Cardiac septum (tissue), 1 donor: Measurements from ENCODE around the gene PLA2G2D. TPM values are rescaled to one million over a fixed set of nuclear protein-coding genes. Genes with fewer than 3 reads are reported as not detected.

Experiments used
- DNase-seq: peaks from one replicate; pipeline ENCODE4 v3.0.0-alpha.2; 2020; ENCODE audit warnings: low spot score
- intact Hi-C: fragments of 100-400 bp; cut with DNase I; formaldehyde crosslinking; loops from one replicate; pipeline ENCODE4 v1.14.0; 2022
- long read RNA-seq: library from polyadenylated mRNA; unstranded; transcript quantifications from one replicate; pipeline ENCODE4 v2.0.0, GENCODE V29; 2021
- total RNA-seq: library from RNA; stranded (reverse); fragmentation: NEBNext Ultra II Directional; extraction: Animal tissue kit (Norgen Biotek cat#: 25700); gene quantifications from one replicate; pipeline ENCODE4 v1.2.1, GENCODE V29; 2021
- donor health status: DM: no; HTN: no; CAD: no.

The PLA2G2D gene, protein sequence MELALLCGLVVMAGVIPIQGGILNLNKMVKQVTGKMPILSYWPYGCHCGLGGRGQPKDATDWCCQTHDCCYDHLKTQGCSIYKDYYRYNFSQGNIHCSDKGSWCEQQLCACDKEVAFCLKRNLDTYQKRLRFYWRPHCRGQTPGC
- not detected for total RNA-seq
- long read RNA-seq: 0 reads

DNA sequence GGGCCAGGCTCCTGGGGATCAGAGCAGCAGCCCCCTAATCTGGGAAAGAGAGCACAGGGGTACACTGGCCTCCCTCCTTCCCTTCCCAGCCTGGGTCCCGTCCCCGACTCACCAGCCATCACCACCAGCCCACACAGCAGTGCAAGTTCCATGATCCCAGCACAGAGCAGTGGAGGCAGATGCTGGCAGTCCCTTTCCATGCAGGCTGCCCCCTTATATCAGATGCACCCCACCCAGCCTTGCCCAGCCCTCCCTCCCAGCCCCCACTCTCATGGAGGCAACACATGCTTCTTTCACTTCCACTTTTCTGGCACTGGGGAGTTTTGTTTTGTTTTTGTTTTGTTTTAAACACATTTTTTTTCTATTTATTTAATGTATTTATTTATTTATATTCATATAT lies at the start of gene PLA2G2D:
PLA2G2D (minus strand) TSS at position 190 of the 400 bp plus-strand sequence; CDS start at position 152, 38 bp downstream.
- no peak for DNase-seq
- intact Hi-C loops: no loop called here

DNA sequence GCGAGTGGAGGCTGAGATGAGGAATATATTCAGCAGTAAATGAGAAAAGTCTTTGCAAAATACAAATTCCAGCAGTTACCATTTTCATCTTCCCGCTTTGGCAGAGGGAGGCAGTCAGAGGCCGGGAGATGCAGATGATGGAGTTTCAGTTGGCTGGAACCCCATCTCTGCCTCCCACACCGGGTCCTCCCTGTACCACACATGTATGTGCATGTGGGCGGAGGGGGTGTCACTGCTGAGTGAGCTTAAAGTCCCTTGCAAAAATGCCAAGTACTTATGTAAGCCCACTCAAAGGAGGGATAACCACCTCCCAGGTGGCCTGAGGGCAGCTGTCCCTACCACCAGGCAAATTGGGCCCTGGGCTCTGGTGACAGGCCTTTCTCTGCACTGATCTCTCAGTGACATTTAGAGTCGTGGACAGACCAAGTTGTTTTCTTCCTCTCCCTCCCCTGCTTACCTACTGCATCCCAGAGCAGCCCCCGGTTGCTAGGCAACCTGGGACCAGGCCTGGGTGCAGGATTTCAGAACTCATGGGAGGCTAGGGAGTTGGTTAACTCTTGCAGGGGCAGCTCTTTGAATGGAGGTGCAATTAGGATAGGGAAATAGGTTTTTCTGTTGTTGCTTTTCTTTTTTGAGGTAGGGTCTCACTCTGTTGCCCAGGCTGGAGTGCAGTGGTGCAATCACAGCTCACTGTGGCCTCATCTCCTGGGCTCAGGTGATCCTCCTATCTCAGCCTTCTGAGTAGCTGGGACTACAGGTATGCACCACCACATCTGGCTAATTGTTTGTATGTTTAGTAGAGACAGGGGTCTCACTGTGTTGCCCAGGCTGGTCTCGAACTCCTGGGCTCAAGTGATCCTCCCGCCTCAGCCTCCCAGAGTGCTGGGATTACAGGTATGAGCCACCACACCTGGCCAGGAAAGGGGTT lies 49.5 kb upstream of the PLA2G2D start:
- no peak for DNase-seq
- intact Hi-C loops: no loop called here

DNA sequence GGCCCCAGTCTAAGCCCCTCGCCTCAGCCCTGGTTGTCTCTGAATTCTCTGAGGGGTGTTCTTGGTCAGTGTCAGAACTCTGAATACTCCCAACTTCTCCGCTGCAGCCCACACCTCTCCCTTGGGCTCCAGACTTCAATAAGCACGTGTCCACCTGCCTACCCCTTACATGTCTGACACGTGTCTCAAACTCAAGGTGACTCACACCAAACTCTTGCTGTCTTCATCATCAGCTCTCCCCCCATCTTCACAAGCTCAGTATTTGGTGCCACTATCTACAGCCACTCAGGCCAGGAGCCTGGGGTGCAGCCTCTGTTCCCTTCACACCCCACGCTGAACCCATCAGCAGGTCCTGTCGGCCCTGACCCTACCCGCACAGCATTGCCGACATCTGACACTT lies 47.8 kb upstream of the PLA2G2D start:
- intact Hi-C loops: no loop called here
- DNase-seq: no peak

DNA sequence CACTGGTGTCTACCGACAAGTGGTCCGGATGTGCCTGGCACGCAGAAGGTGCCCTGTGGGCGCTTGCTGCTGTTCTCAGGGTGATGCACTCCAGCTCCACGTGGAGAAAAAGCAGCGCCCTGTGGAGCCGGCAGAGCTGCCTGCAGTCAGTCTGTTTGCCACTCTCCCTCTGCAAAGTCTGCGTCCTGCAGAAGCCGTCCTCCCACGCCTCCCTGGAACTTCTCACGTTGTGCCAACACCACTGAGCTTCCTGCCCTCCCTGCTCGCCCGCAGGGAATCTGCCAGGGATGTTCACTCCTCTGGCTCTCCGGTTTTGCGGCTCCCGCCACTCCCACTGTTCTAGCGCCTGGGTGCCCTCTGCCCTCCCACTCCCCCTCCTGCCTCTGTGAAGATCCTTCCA lies 46.7 kb upstream of the PLA2G2D start:
- intact Hi-C loops: no loop called here
- DNase-seq: no peak

DNA sequence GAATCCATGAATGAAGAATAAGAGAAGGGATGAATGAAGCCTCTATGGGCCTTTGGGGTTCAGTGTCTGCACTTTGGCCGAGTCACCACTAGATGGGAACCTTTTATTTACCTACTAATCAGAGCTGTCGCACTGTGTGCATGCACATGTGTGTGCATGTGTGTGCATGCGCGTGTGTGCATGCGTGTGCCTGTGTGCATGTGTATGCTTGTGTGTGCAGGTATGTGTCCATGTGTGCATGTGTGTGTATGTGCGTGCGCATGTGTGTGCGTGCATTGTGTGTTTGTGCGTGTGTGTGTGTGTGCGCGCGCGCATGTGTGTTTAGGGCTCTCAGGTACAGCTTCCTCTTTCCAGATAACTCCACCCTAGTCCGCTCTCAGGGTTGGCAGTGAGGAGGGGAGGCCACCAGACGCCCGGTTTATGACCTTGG lies 46.2 kb upstream of the PLA2G2D start:
- no peak for DNase-seq
- intact Hi-C loops: no loop called here

DNA sequence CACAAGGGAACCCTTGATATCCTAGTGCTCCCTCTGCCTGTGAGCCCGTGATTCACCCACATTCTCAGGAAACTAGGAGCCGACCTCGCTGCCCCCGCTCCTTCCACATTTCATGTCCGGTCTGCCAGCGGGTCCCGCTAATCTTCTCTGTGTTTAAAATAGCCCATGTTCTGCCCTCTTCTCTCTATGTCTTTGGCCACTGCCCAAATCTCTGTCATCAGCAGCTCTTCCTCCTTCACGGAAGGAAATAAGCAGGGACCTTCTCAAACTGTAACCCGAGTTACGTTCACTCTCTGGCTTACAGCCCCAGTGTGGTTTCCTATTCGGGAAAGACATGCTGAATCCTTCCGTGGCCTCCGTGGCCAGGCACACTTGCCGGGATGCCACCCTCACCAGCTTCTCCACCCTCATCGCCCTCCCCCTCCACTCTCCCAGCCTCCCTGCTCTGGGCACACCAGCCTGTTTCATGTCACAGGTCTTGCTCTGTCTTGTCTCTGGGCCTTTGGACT lies 45.4 kb upstream of the PLA2G2D start:
- no peak for DNase-seq
- intact Hi-C loops: no loop called here

DNA sequence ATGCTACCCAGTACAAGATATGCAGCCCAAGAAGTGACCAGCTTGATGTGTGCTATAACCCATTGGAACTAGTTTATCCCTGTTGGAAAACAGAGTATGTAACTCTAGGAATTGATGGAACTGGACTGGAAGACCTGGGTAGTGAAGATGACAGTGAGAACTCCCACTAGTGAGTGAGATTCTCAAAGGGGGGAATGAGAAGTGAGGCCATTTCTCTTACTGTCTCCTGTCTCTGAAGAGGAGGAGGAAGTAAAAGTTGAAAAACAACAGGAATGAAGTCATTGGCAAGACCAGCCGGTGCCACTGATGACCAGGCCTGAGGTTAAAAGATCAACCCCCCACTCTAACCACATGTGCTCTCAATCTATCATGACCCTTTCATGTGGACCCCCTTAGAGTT lies 40.7 kb upstream of the PLA2G2D start:
- no peak for DNase-seq
- intact Hi-C loops: no loop called here

DNA sequence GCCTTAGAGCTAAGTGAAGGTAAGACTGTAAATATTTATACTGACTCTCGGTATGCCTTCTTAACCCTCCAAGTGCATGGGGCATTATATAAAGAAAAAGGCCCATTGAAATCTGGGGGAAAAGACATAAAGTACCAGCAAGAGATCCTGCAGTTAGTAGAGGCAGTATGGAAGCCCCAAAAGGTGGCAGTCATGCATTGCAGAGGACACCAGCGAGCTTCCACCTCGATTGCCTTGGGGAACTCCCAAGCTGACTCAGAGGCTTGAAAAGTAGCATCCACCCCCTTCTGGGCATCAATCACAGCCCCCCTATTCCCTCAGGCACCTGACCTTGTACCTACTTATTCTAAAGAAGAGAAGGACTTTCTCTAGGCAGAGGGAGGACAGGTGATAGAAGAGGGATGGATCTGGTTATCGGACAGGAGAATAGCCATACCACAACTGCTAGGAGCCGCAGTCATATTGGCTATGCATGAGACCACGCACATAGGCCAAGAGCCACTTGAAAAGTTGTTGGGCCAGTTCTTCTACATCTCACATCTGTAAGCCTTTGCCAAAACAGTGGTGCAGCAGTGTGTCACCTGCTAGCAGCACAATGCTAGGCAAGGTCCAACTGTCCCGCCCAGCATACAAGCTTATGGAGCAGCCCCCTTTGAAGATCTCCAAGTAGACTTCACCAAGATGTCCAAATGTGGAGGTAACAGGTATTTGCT lies 39.2 kb upstream of the PLA2G2D start:
- DNase-seq: no peak
- intact Hi-C loops: no loop called here

DNA sequence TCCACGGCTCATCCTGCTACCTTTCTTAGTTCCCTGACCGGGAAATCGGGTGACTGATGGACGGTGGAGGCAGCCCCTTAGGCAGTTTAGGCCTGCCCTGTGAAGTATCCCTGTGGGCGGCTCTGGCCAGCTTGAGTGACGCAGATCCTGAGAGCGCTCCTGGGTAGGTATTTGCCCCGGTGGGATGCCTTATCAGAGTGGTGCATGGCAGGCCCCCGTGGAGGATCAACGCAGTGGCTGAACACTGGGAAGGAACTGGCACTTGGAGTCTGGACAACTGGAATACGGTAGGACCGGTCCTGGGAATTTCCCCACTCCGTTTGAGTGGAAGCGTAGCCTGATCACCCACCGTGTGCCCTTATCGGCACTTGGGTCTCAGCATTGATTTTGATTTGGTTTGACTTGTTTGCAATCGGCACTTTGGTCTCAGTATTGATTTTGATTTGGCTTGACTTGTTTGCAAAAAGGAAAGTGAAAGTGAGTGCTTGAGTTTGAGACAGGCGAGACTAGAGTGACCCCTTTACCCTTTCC lies 35.0 kb upstream of the PLA2G2D start:
- intact Hi-C loops: no loop called here
- peak; percentile 72 for DNase-seq

DNA sequence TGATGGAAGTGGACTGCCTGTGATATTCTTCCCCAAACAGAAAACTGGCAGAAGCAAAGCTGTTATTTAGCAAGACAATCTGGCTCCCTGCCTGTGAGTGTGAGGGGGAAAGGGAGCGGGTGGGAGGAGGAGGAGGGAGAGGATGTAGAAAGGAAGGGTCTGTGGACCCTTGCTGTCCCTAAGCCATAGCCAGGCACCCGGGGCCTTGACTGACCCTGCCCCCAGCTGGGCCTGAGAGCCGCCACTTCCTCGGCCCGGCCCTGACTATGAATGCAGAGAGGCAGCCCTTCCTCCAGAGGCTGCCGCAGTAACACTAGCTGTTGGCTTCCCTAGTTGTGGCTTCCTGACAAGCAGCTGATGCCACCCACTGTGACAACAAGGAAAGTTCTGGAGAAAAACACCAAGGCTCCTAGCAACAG lies 33.7 kb upstream of the PLA2G2D start:
- intact Hi-C loops: loop anchor here (1.0 to 2.0 kb wide), 3 partner anchors 52 to 235 kb away; no protein-coding TSS in a partner anchor
- DNase-seq: peak; percentile 71

DNA sequence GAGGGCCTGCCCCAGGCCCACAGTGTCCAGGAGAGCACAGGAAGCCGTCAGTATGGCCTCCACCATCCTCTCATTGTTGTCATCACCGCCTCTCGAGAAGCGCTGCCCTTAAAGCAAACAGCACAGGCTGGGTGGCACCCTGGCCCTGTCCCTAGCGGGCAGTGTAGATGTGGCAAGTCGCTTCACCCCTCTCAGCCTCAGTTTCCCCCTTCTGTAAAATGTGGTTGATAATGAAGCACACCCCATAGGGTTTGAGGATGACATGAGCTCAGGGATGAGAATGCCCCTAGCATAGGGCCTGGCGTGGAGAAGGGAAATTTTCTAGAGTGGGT lies 33.2 kb upstream of the PLA2G2D start:
- intact Hi-C loops: loop anchor here (1.0 to 2.0 kb wide), 3 partner anchors 52 to 234 kb away; no protein-coding TSS in a partner anchor
- DNase-seq: no peak

DNA sequence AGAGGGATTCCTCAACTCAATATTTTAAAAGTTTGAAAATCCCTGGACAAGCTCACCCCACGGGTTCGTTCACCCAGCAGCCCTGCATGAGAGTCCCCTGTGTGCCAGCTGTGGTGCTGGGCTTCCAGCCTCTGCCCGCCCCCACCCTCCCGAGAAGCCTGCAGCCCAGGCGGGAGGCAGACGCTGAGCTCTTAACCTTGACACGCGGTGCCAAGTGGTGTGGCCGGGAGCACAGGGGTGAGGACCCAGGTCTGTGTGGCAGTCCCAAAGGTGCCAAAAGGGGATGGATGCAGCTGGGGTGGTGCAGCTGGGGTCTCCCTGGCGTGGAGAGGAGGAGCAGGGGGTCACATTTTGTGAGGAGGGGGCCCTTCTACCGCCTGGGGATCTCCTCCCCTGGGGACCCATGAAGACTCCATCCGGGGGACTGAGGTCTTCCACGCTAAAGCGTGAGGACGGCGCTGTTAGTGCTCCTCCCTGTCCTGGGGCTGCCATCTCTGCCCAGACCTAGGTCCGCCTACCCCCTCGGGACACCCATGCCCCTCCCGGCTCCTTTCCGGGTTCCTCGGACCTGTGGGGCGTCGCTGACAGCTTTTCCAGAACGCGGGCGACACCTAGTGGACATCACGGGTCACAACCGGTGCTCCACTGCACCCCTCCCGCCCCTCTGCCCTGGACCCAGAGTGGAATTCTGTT lies 32.7 kb upstream of the PLA2G2D start:
- DNase-seq: peak; percentile 89
- intact Hi-C loops: loop anchor here (1.0 to 2.0 kb wide), 3 partner anchors 51 to 234 kb away; no protein-coding TSS in a partner anchor

DNA sequence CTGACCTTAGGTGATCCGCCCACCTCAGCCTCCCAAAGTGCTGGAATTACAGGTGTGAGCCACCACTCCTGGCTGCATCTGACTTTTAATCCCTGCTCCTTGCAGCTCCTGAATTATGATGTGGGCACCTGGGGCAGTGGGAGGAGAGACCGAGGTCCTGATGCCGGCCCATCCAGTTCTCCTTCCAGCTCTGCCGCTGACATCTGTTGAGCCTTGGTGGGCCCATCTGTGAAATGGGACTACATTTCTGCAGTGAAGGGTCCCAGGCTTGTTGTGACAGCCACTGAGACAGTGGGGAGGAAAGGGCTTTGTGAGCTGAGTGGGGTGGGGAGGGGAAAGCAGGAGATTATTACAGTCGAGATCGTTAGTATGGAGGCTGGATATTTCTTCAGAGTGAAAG lies 31.6 kb upstream of the PLA2G2D start:
- no peak for DNase-seq
- intact Hi-C loops: no loop called here

DNA sequence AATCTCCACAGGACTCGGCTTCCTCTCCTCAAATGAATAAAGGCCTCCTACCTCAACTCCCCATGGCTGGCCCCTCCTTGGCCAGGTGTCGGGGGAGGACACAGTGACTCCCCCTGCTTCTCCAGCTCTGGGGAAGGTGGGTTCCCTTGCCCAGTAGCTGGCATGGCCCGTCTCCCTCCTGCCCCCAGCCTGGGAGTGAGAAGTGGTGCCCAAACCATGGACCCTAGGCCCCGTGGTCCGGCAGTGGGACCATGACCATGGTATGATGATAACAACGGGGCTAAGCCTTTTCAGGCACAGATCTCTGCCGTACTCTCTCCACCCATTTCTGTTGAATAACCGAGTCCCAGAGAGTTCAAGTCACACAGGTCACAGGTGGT lies 31.0 kb upstream of the PLA2G2D start:
- no peak for DNase-seq
- intact Hi-C loops: no loop called here

DNA sequence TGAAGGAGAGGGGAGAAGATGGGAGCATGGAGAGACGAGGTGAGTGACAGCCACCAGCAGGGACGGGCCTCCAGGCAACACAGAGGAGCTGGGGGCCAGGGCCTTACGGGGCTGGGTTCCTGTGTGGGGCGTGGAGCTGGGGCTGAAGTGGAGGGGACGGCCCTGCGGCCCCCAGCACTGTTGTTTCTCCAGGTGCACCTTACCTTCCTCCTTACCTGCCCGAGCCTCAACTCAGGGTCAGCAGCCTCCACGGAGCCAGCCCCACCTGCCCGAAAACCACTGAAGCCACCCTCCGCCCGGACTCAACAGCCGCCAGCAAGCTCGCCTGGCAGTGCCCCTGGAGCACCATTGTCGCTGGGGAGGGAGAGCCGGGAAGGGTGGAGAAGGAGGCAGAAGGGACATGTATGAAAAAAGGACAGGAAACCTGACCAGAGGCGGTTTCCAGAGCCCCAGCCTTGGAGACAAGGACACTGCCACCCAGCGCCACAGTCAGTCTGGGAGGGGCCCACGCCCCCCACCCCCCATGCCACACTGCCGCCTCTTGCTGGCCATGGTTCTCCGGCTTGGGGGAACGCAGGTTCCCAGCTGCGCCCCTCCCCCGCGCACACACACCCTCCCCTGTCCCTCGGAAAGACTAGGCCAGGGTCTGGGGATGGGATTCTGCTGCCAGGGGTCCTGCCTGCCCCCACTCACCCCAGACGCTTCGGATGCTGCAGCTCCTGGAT lies 30.4 kb upstream of the PLA2G2D start:
- no peak for DNase-seq
- intact Hi-C loops: no loop called here

DNA sequence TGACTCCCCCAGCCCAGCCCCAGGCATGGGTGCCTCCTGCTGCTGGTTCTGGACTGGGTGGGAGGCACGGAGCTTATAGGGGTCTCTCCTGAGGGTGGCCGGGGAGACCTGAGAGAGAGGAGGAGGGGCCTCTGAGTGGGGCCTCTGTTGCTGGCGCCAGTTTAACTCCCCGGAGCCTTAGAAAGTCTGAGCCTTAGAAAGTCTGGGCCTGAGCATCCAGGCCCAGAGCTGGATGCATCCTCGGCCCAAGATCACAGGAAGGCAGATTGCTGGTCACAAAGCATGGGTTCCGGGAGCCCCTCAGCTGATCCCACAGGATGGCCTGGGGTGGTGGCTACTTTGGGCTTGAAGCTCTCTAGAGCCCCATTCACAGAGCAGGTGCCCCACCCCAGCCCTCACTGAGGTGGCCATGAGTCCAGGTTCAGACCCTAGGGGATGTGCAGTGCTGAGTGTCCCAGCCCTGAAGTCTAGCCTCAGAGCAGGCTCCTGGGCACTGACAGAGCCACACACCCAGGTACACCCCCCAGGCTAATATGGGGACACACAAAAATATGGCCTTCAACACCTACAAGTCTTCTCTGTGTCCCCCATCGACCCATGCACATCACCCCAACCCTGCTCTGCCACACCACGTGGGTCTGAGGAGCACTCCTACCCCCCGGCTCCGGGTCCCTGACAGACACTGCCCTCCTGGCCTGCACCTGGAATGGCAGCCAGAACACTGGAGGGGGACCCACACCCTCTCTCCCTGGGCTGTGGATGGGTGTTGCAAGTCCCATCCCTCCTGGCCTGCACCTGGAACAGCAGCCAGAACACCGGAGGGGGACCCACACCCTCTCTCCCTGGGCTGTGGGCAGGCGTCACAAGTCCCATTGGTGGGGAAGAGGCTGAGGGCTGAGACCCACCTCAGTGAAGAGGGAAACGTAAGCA lies 29.5 kb upstream of the PLA2G2D start:
- intact Hi-C loops: no loop called here
- DNase-seq: peak; percentile 44

DNA sequence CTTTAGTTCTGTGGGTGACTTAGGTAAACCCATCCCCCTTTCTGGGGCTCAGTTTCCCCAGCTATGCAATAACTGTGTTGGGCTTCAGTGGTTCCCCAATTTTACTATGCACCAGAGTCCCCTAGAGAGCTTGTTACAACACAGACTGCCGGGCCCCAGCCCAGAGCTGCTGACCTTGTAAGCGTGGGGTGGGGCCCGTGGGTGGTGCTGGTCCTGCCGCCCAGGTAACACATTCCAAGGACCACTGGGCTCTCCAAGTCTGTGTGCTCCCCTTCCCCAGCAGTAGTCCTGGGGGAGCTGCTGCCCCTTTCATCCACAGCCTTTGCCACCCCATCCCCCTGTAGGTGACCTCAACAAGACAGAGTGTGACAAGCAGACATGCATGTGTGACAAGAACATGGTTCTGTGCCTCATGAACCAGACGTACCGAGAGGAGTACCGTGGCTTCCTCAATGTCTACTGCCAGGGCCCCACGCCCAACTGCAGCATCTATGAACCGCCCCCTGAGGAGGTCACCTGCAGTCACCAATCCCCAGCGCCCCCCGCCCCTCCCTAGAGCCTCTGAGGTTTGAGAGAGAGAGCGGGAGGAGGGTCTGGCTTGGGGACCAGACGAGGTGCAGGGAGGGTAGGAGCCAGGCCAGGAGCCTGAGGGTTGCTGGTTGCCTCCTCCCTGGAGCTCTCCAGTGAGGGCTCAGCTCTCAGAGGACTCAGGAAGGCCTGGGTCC lies 28.7 kb upstream of the PLA2G2D start:
- no peak for DNase-seq
- intact Hi-C loops: no loop called here
